Spleen (tissue), 7 donors: ENCODE data around the gene SPATS2L.

ENCODE experiments used
- POLR2A ChIP-seq, 3 donors: fragments of 450-650 bp; IDR thresholded peaks; one replicate each; pipeline ENCODE4 v1.5.1; 2017; ENCODE audit warnings: antibody characterized with exemption in 3 of 3, mild to moderate bottlenecking in 1 of 3
- TF ChIP-seq, protein P1 (sequence below), 11 experiments: fragments of 200-600 bp in 7 of 11; fragments of 450-650 bp in 4 of 11; sonication (generic) in 4 of 11; IDR thresholded peaks in 8 of 11; conservative IDR thresholded peaks in 3 of 11; 1 replicate in 7 of 11; 2 replicates in 4 of 11; pipeline versions ENCODE4 v1.4.0 to v1.8.0; 2016 to 2021; ENCODE audit warnings: antibody characterized with exemption in 11 of 11, inconsistent platforms in 4 of 11, mild to moderate bottlenecking in 1 of 11
- donor health status: DM: no; HTN: no; CAD: no; lungs with moderate emphysema.
- donor health status: DM: no; HTN: no; CAD: no.
- donor health status: DM: no; HTN: no; CAD: no.

DNA sequence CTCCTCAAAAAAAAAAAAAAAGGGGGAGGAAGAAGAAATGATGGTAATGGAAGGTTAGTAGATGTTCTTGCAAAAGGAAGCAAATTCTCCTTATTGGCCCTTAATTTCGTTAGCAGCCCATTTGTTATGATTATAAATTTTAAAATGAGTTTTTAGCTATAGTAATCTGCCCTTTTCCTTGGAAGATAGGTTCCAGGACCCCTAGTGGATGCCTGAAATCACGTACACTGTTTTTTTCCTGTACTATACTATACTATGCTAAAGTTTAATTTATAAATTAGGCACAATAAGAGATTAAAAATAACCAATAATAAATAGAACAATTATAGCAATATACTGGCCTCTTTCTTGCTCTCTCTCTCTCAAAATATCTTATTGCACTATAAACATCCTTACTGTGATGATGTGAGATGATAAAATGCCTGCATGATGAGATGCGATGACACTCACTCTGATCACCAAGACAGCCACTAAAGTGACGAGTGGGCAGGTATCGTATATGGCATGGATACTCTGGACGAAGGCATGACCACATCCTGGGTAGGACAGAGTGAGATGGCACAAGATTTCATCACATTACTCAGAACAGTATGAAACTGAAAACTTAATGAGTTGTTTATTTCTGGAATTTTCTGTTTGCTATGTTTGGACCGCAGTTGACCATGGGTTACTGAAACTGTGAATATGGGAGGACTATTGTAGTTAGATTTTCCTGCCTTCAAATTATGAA is 116.2 kb downstream of the SPATS2L start:
- TF ChIP-seq, protein P1, sequence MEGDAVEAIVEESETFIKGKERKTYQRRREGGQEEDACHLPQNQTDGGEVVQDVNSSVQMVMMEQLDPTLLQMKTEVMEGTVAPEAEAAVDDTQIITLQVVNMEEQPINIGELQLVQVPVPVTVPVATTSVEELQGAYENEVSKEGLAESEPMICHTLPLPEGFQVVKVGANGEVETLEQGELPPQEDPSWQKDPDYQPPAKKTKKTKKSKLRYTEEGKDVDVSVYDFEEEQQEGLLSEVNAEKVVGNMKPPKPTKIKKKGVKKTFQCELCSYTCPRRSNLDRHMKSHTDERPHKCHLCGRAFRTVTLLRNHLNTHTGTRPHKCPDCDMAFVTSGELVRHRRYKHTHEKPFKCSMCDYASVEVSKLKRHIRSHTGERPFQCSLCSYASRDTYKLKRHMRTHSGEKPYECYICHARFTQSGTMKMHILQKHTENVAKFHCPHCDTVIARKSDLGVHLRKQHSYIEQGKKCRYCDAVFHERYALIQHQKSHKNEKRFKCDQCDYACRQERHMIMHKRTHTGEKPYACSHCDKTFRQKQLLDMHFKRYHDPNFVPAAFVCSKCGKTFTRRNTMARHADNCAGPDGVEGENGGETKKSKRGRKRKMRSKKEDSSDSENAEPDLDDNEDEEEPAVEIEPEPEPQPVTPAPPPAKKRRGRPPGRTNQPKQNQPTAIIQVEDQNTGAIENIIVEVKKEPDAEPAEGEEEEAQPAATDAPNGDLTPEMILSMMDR (IDR thresholded peaks at IDR 0.05 in 8 of 11, conservative IDR thresholded peaks at IDR 0.05 in 3 of 11) = no peak
- TF ChIP-seq POLR2A (IDR thresholded peaks at IDR 0.05) = no peak
